H9 (cell line): ENCODE data around the gene KCNN3. TPM values are rescaled to one million over a fixed set of nuclear protein-coding genes. Genes with fewer than 3 reads are reported as not detected.

Experiments
- DNase-seq: peaks from one replicate; pipeline ENCODE4 v3.0.0-alpha.2; 2017
- H2AFZ ChIP-seq: one replicate; pipeline ENCODE4 v1.6.1; 2013; ENCODE audit warnings: mild to moderate bottlenecking, low read length, control low read depth, moderate library complexity
- H2AK5ac ChIP-seq: 2 replicates; pipeline ENCODE4 v1.6.1; 2013; ENCODE audit warnings: low read length, control low read depth, mixed read lengths; ENCODE audit not compliant: insufficient read length
- H2BK120ac ChIP-seq: one replicate; pipeline ENCODE4 v1.6.1; 2013; ENCODE audit warnings: low read depth, mild to moderate bottlenecking, low read length, control low read depth, inconsistent platforms; ENCODE audit not compliant: poor library complexity, severe bottlenecking
- H2BK12ac ChIP-seq: 2 replicates; pipeline ENCODE4 v1.6.1; 2013; ENCODE audit warnings: low read length, control low read depth, mixed read lengths, low read depth; ENCODE audit not compliant: insufficient read length
- H2BK15ac ChIP-seq: 2 replicates; pipeline ENCODE4 v1.6.1; 2013; ENCODE audit warnings: low read depth, low read length, control low read depth
- H2BK20ac ChIP-seq: one replicate; pipeline ENCODE4 v1.6.1; 2013; ENCODE audit warnings: low read depth, mild to moderate bottlenecking, low read length, control low read depth, inconsistent platforms; ENCODE audit not compliant: poor library complexity, severe bottlenecking
- H2BK5ac ChIP-seq: 2 replicates; pipeline ENCODE4 v1.6.1; 2013; ENCODE audit warnings: low read length, control low read depth, mixed read lengths; ENCODE audit not compliant: insufficient read length
- H3K14ac ChIP-seq: 2 replicates; pipeline ENCODE4 v1.6.1; 2013; ENCODE audit warnings: low read length, control low read depth; ENCODE audit not compliant: insufficient read depth
- H3K18ac ChIP-seq: 2 replicates; pipeline ENCODE4 v1.6.1; 2013; ENCODE audit warnings: low read depth, mild to moderate bottlenecking, mixed read lengths, low read length, control low read depth; ENCODE audit not compliant: insufficient read length
- H3K23ac ChIP-seq: 2 replicates; pipeline ENCODE4 v1.6.1; 2013; ENCODE audit warnings: low read length, control low read depth, mixed read lengths, low read depth; ENCODE audit not compliant: insufficient read length
- H3K23me2 ChIP-seq: 2 replicates; pipeline ENCODE4 v1.6.1; 2013; ENCODE audit warnings: low read depth, mild to moderate bottlenecking, mixed read lengths, low read length, control low read depth; ENCODE audit not compliant: insufficient read length, poor library complexity, severe bottlenecking
- H3K27ac ChIP-seq: 2 replicates; pipeline ENCODE4 v1.5.1; 2013; ENCODE audit warnings: low read length, control low read depth, mixed read lengths, low read depth; ENCODE audit not compliant: insufficient read length
- H3K27me3 ChIP-seq: 2 replicates; pipeline ENCODE4 v1.6.1; 2013; ENCODE audit warnings: low read length, control low read depth, inconsistent platforms; ENCODE audit not compliant: insufficient read depth
- H3K4ac ChIP-seq: 2 replicates; pipeline ENCODE4 v1.6.1; 2013; ENCODE audit warnings: low read depth, mild to moderate bottlenecking, control low read depth, inconsistent platforms, low read length, moderate library complexity
- H3K4me1 ChIP-seq: 2 replicates; pipeline ENCODE4 v1.6.1; 2013; ENCODE audit warnings: low read length, control low read depth, inconsistent platforms; ENCODE audit not compliant: insufficient read depth
- H3K4me2 ChIP-seq: 2 replicates; pipeline ENCODE4 v1.6.1; 2013; ENCODE audit warnings: low read length, control low read depth, mixed read lengths; ENCODE audit not compliant: insufficient read length, insufficient read depth
- H3K56ac ChIP-seq: 2 replicates; pipeline ENCODE4 v1.6.1; 2013; ENCODE audit warnings: low read depth, mild to moderate bottlenecking, mixed read lengths, low read length, control low read depth; ENCODE audit not compliant: insufficient read length
- H3K79me1 ChIP-seq: 2 replicates; pipeline ENCODE4 v1.6.1; 2013; ENCODE audit warnings: low read depth, mild to moderate bottlenecking, moderate library complexity, low read length, control low read depth, inconsistent platforms; ENCODE audit not compliant: insufficient read depth, poor library complexity, severe bottlenecking
- H3K79me2 ChIP-seq: 2 replicates; pipeline ENCODE4 v1.6.1; 2013; ENCODE audit warnings: low read length, control low read depth, inconsistent platforms; ENCODE audit not compliant: insufficient read depth
- H3K9ac ChIP-seq: 2 replicates; pipeline ENCODE4 v1.6.1; 2013; ENCODE audit warnings: low read length, control low read depth, mixed read lengths; ENCODE audit not compliant: insufficient read length; ENCODE audit errors: extremely low read depth
- H3K9me3 ChIP-seq: one replicate; pipeline ENCODE4 v1.6.1; 2013; ENCODE audit warnings: low read depth, low read length, inconsistent platforms; ENCODE audit not compliant: control insufficient read depth
- H3T11ph ChIP-seq: one replicate; pipeline ENCODE4 v1.6.1; 2013; ENCODE audit warnings: mild to moderate bottlenecking, low read length, control low read depth, inconsistent platforms
- H4K20me1 ChIP-seq: one replicate; pipeline ENCODE4 v1.6.1; 2013; ENCODE audit not compliant: control insufficient read depth, insufficient read length, insufficient read depth
- H4K5ac ChIP-seq: 2 replicates; pipeline ENCODE4 v1.6.1; 2013; ENCODE audit warnings: low read depth, mild to moderate bottlenecking, mixed read lengths, low read length, control low read depth; ENCODE audit not compliant: insufficient read length
- H4K8ac ChIP-seq: replicated peaks from 2 replicates; pipeline ENCODE4 v1.6.1; 2013; ENCODE audit warnings: low read length, control low read depth, mixed read lengths, low read depth; ENCODE audit not compliant: insufficient read length
- H4K91ac ChIP-seq: 2 replicates; pipeline ENCODE4 v1.6.1; 2013; ENCODE audit warnings: low read depth, mild to moderate bottlenecking, moderate library complexity, mixed read lengths, low read length, control low read depth; ENCODE audit not compliant: insufficient read length
- H3K27ac Mint-ChIP-seq, 3 experiments: 2 replicates in 2 of 3; 3 replicates in 1 of 3; pipeline ENCODE4 v1.8.0; 2020 to 2021; ENCODE audit warnings: mixed read lengths in 3 of 3, mild to moderate bottlenecking in 1 of 3, moderate library complexity in 1 of 3
- H3K27me3 Mint-ChIP-seq: 2 replicates; pipeline ENCODE4 v1.8.0; 2021; ENCODE audit warnings: low read depth, mild to moderate bottlenecking, moderate library complexity, mixed read lengths
- H3K36me3 Mint-ChIP-seq, 3 experiments: 2 replicates in 2 of 3; 3 replicates in 1 of 3; pipeline ENCODE4 v1.8.0; 2020 to 2021; ENCODE audit warnings: low read depth in 3 of 3, mixed read lengths in 3 of 3; ENCODE audit not compliant: insufficient read depth in 1 of 3
- H3K4me1 Mint-ChIP-seq, 2 experiments: 2 replicates each; pipeline ENCODE4 v1.8.0; 2020; ENCODE audit warnings: mixed read lengths in 2 of 2
- H3K4me3 Mint-ChIP-seq, 2 experiments: 2 replicates in 1 of 2; 3 replicates in 1 of 2; pipeline ENCODE4 v1.8.0; 2020 to 2021; ENCODE audit warnings: mild to moderate bottlenecking in 2 of 2, mixed read lengths in 2 of 2, moderate library complexity in 1 of 2
- H3K9me3 Mint-ChIP-seq, 2 experiments: 2 replicates in 1 of 2; 3 replicates in 1 of 2; pipeline ENCODE4 v1.8.0; 2020; ENCODE audit warnings: mild to moderate bottlenecking in 2 of 2, mixed read lengths in 2 of 2, moderate library complexity in 1 of 2
- CTCF ChIP-seq: fragments of 200-600 bp; sonication (generic); conservative IDR thresholded peaks from 3 replicates; pipeline ENCODE4 v1.8.0; 2021; ENCODE audit warnings: antibody characterized with exemption, mild to moderate bottlenecking
- WGBS: extraction: QIAGEN DNeasy Blood & Tissue Kit; methylation state at CpG from one replicate; pipeline ENCODE4 v1.1.7; 2013; ENCODE audit warnings: missing lambda C conversion rate, low lambda C conversion rate, mixed read lengths; ENCODE audit not compliant: insufficient read length; ENCODE audit errors: extremely low coverage; 5-methylcytosine and 5-hydroxymethylcytosine counted together
- total RNA-seq: library from RNA; stranded (reverse); gene quantifications from 2 replicates; pipeline ENCODE4 v1.2.1, GENCODE V29; 2021

Gene KCNN3
- total RNA-seq, 1 experiment from 2014 or later = 0.83 TPM

DNA sequence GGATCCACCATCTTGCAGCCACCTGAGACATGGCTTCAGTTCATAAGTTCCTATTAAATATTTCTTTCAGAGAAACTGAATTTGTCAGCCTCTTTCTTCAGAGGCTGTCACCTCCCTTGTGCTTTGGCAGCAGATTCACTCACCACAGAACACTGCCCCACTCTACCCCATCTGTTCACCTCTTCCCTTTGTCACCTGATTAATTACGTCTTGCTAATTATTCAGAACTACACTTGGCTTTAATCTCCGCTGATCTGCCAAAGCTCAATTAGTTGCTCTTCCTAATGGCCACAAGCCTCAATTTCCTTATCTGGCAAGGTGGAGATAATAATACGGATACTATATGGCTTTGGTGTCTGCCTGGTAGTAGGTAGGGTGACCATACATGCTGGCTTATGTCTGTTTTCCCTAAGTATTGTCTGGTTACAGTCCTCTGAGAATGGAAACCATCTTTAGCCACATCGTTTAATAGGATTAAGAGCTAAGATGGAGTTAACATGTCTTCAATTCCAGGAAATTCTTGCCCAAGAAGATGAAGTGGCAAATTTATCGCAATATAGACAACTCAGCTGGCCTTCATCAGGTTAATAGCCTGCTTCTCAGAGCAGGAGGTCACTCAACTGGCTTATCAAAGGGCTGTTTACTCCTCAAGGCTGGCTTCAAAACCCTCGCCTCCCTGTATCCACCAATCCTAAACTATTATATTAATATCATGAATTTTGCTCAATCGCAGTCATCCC, 203.9 kb downstream of the KCNN3 start:
- H3K36me3 Mint-ChIP-seq = no peaks in the 10 kb centered on the region
- H3K4me1 Mint-ChIP-seq = peaks cover 0 to 4% of the 10 kb centered on the region in 2 experiments; a peak in 1 of 4 replicates

More for the DNA sequence above, 203.9 kb downstream of the KCNN3 start:
- no peak overlapping the region for H3T11ph ChIP-seq
- H3K4me1 ChIP-seq = no peaks in the 10 kb centered on the region
- Mint-ChIP-seq H3K27ac (no peak overlapping the region), H3K27me3 (no peaks in the 10 kb centered on the region), H3K9me3 (no peaks in the 10 kb centered on the region), H3K4me3 (no peak overlapping the region)
- no peaks in the 10 kb centered on the region for H3K23me2 ChIP-seq
- WGBS = no CpG with 5 or more reads among the region's 7 CpGs
- H4K91ac ChIP-seq = no peak overlapping the region
- DNase-seq = no peak
- no peak overlapping the region for H3K4ac ChIP-seq
- no peak overlapping the region for H3K56ac ChIP-seq
- no peak overlapping the region for H2BK120ac ChIP-seq
- no peak overlapping the region for H3K14ac ChIP-seq
- H4K20me1 ChIP-seq = no peaks in the 10 kb centered on the region
- no peaks in the 10 kb centered on the region for H3K79me1 ChIP-seq
- H3K23ac ChIP-seq = no peak overlapping the region
- no peak overlapping the region for H2BK20ac ChIP-seq
- no peaks in the 10 kb centered on the region for H3K27me3 ChIP-seq
- no peak overlapping the region for H2BK15ac ChIP-seq
- H2BK12ac ChIP-seq = no peak overlapping the region
- no peak overlapping the region for H4K5ac ChIP-seq
- H3K18ac ChIP-seq = no peak overlapping the region
- TF ChIP-seq CTCF = no peak
- no peak overlapping the region for H3K4me2 ChIP-seq
- no peak overlapping the region for H2BK5ac ChIP-seq
- H3K27ac ChIP-seq = no peak overlapping the region
- H2AFZ ChIP-seq = no peak overlapping the region
- no peaks in the 10 kb centered on the region for H3K9me3 ChIP-seq
- H2AK5ac ChIP-seq = no peak overlapping the region
- no peak overlapping the region for H3K9ac ChIP-seq
- H4K8ac ChIP-seq = no peak overlapping the region
- H3K79me2 ChIP-seq = no peaks in the 10 kb centered on the region
